Stimulated activated CD8-positive, alpha-beta memory T cell treated with anti-CD3 and anti-CD28 coated beads, Interleukin-12 subunit alpha, Interleukin-12 subunit beta, amount 100 ng/mL, for 24 hours (primary cell): ENCODE data around the gene SYT17.

Experiments
- DNase-seq: peaks from one replicate; pipeline ENCODE4 v3.0.0-alpha.2; 2020; ENCODE audit errors: extremely low read depth

SYT17 gene

GRCh38 chr16:19215705-19216104 lies 47.7 kb downstream of the SYT17 start:
- no peak for DNase-seq

- no peak for DNase-seq
These were observed 50.5 kb downstream of the SYT17 start for GRCh38 chr16:19218581-19218980.

- DNase-seq: no peak
These were observed 51.8 kb downstream of the SYT17 start for GRCh38 chr16:19219836-19220235.

- DNase-seq: no peak
These were observed 55.5 kb downstream of the SYT17 start for GRCh38 chr16:19223235-19224170.

GRCh38 chr16:19225651-19226050 lies 57.6 kb downstream of the SYT17 start:
- no peak for DNase-seq

- no peak for DNase-seq
These were observed 59.6 kb downstream of the SYT17 start for GRCh38 chr16:19227643-19228042.

- DNase-seq: no peak
These were observed 60.0 kb downstream of the SYT17 start for GRCh38 chr16:19228052-19228451.

GRCh38 chr16:19228575-19228974 lies 60.5 kb downstream of the SYT17 start:
- no peak for DNase-seq

- no peak for DNase-seq
These were observed 62.5 kb downstream of the SYT17 start for GRCh38 chr16:19230575-19230974.

- no peak for DNase-seq
These were observed 63.8 kb downstream of the SYT17 start for GRCh38 chr16:19231881-19232280.

- no peak for DNase-seq
These were observed 64.9 kb downstream of the SYT17 start for GRCh38 chr16:19232988-19233387.

GRCh38 chr16:19235478-19235877 lies 67.4 kb downstream of the SYT17 start:
- no peak for DNase-seq

GRCh38 chr16:19235886-19236285 lies 67.8 kb downstream of the SYT17 start:
- DNase-seq: no peak

GRCh38 chr16:19236561-19237209 lies 68.6 kb downstream of the SYT17 start:
- DNase-seq: no peak

- no peak for DNase-seq
These were observed 70.4 kb downstream of the SYT17 start for GRCh38 chr16:19238406-19238805.

- DNase-seq: no peak
These were observed 71.6 kb downstream of the SYT17 start for GRCh38 chr16:19239511-19240155.

GRCh38 chr16:19240494-19240893 lies 72.5 kb downstream of the SYT17 start:
- DNase-seq: no peak

- no peak for DNase-seq
These were observed 73.5 kb downstream of the SYT17 start for GRCh38 chr16:19241512-19241911.

GRCh38 chr16:19242186-19242585 lies 74.1 kb downstream of the SYT17 start:
- no peak for DNase-seq

- DNase-seq: no peak
These were observed 75.0 kb downstream of the SYT17 start for GRCh38 chr16:19242987-19243575.

GRCh38 chr16:19245326-19245925 lies 77.4 kb downstream of the SYT17 start:
- no peak for DNase-seq

GRCh38 chr16:19252904-19253303 lies 84.9 kb downstream of the SYT17 start:
- DNase-seq: no peak
